HepG2 (cell line): ENCODE measurements around the gene JAM2. TPM values are rescaled to one million over a fixed set of nuclear protein-coding genes. Genes with fewer than 3 reads are reported as not detected.

ENCODE experiments used
- ATAC-seq: fragments of 200-7000 bp; cut with Tn5 transposase; 3 replicates; pipeline ENCODE4 v1.9.1; 2020; ENCODE audit warnings: mild to moderate bottlenecking, moderate library complexity
- BruUV-seq: library from RNA; stranded (reverse); fragments of 400-500 nt; replicated peaks from 2 replicates; lab custom pipeline; 2021; lab: Mats Ljungman, UMichigan
- CTCF ChIA-PET: fragments of 300-600 bp; formaldehyde crosslinking; extraction: SDS; loops from one replicate; lab custom pipeline; 2021; ENCODE audit warnings: low total read pairs, inconsistent platforms, low intra/inter-chr PET ratio; lab: Yijun Ruan, JAX
- POLR2A ChIA-PET: fragments of 350-600 bp; sonication (Branson Sonifier 250); formaldehyde crosslinking; loops from one replicate; lab custom pipeline; 2020; ENCODE audit warnings: antibody characterized with exemption, inconsistent platforms; lab: Yijun Ruan, JAX
- DNase-seq: peaks from one replicate; pipeline ENCODE4 v3.0.0-alpha.2; 2015; ENCODE audit warnings: low spot score
- FAIRE-seq: peaks from 3 replicates; lab custom pipeline; 2011; peaks lifted over from hg19 to GRCh38; lab: Jason Lieb, UNC
- H2AFZ ChIP-seq: one replicate; pipeline ENCODE4 v1.6.1; 2011; ENCODE audit warnings: low read length, inconsistent platforms
- H3K27ac ChIP-seq: fragments of 300-600 bp; 3 replicates; pipeline ENCODE4 v1.8.0; 2011; ENCODE audit warnings: mixed run types, mild to moderate bottlenecking, mixed read lengths, low read length, inconsistent platforms; ENCODE audit not compliant: insufficient read depth; ENCODE audit errors: extremely low read length
- H3K27me3 ChIP-seq, 2 experiments: fragments of 200-600 bp in 1 of 2; 2 replicates in 1 of 2; 3 replicates in 1 of 2; pipeline versions ENCODE4 v1.6.0 to v1.8.0; 2011; ENCODE audit warnings: low read length in 2 of 2, mild to moderate bottlenecking in 2 of 2, moderate library complexity in 2 of 2, inconsistent platforms in 1 of 2; ENCODE audit not compliant: insufficient read depth in 2 of 2, control insufficient read depth in 1 of 2
- H3K36me3 ChIP-seq, 2 experiments: fragments of 200-600 bp in 1 of 2; replicated peaks in 1 of 2; 2 replicates in 1 of 2; 3 replicates in 1 of 2; pipeline versions ENCODE4 v1.5.1 to v1.8.0; 2011; ENCODE audit warnings: low read length in 2 of 2, inconsistent platforms in 1 of 2; ENCODE audit not compliant: insufficient read depth in 2 of 2, control insufficient read depth in 1 of 2
- H3K4me1 ChIP-seq: 2 replicates; pipeline ENCODE4 v1.5.1; 2012; ENCODE audit warnings: low read length, inconsistent platforms; ENCODE audit not compliant: insufficient read depth
- H3K4me2 ChIP-seq: 2 replicates; pipeline ENCODE4 v1.6.0; 2011; ENCODE audit warnings: low read depth, low read length, inconsistent platforms
- H3K4me3 ChIP-seq, 3 experiments: fragments of 200-600 bp in 1 of 3; sonication (generic), shearing (Covaris generic) in 1 of 3; replicated peaks in 1 of 3; 2 replicates each; pipeline ENCODE4 v1.5.1; 2011 to 2016; ENCODE audit warnings: low read length in 3 of 3, inconsistent platforms in 2 of 3, low read depth in 2 of 3, mild to moderate bottlenecking in 2 of 3, control low read depth in 1 of 3, mixed read lengths in 1 of 3; ENCODE audit not compliant: insufficient read depth in 1 of 3
- H3K79me2 ChIP-seq: one replicate; pipeline ENCODE4 v1.6.1; 2011; ENCODE audit warnings: low read length, inconsistent platforms; ENCODE audit not compliant: insufficient read depth
- H3K9ac ChIP-seq: 2 replicates; pipeline ENCODE4 v1.6.0; 2011; ENCODE audit warnings: mild to moderate bottlenecking, low read depth, low read length, inconsistent platforms; ENCODE audit not compliant: insufficient read depth
- H3K9me3 ChIP-seq: 2 replicates; pipeline ENCODE4 v1.5.1; 2012; ENCODE audit warnings: mild to moderate bottlenecking, low read length
- H4K20me1 ChIP-seq: 2 replicates; pipeline ENCODE4 v1.6.0; 2011; ENCODE audit warnings: inconsistent platforms, mild to moderate bottlenecking, low read length, moderate library complexity; ENCODE audit not compliant: insufficient read depth
- GTF3A ChIP-seq: sonication (generic); formaldehyde crosslinking; conservative IDR thresholded peaks from 2 replicates; pipeline ENCODE4 v1.4.0; 2020; ENCODE audit warnings: mild to moderate bottlenecking, missing genetic modification reagents
- NFKB2 ChIP-seq: sonication (generic); formaldehyde crosslinking; IDR thresholded peaks from 2 replicates; pipeline ENCODE4 v1.4.0; 2020; ENCODE audit warnings: missing genetic modification reagents, borderline replicate concordance
- PRDM15 ChIP-seq: sonication (generic); formaldehyde crosslinking; IDR thresholded peaks from 2 replicates; pipeline ENCODE4 v1.4.0; 2020; ENCODE audit warnings: missing genetic modification reagents
- THYN1 ChIP-seq: sonication (generic); formaldehyde crosslinking; IDR thresholded peaks from 2 replicates; pipeline ENCODE4 v1.8.1; 2023; ENCODE audit warnings: low read depth, mild to moderate bottlenecking, moderate library complexity, missing genetic modification reagents, borderline replicate concordance
- WGBS: methylation state at CpG from one replicate; pipeline ENCODE4 v1.1.6; 2017; ENCODE audit warnings: low lambda C conversion rate; 5-methylcytosine and 5-hydroxymethylcytosine counted together
- in situ Hi-C: cut with HindIII; loops from 2 replicates; pipeline ENCODE4 v1.10.0; 2017; ENCODE audit warnings: low pct_unique_long_range_greater_than_20kb; ENCODE audit not compliant: extremely low pct_ligation_motif_present
- intact Hi-C: fragments of 100-400 bp; cut with micrococcal nuclease; formaldehyde crosslinking; loops from one replicate; pipeline ENCODE4 v1.10.0; 2022; ENCODE audit not compliant: unreplicated experiment
- polyA plus RNA-seq, 8 experiments: library from polyadenylated mRNA; depleted of rRNA in 3 of 8; stranded (reverse) in 7 of 8; unstranded in 1 of 8; fragments of >200 nt; fragmentation: Illumina TruSeq in 4 of 8; extraction: Trizol in 4 of 8; gene quantifications; 2 replicates each; pipeline versions ENCODE4 v1.2.1 to v1.2.3, GENCODE V29; 2011 to 2016; ENCODE audit warnings: low read depth in 4 of 8, missing spikeins in 1 of 8, mixed read lengths in 1 of 8; ENCODE audit not compliant: insufficient read depth in 1 of 8
- total RNA-seq, 5 experiments: library from RNA; depleted of rRNA; stranded (reverse); fragments of >200 nt; fragmentation: Illumina TruSeq; extraction: Trizol; gene quantifications; 2 replicates each; pipeline ENCODE4 v1.2.3, GENCODE V29; 2016; ENCODE audit warnings: low read depth in 1 of 5

JAM2 gene
- total and polyA plus RNA-seq, 2 of the 13 experiments (the other 11 are each of a cell fraction or from before 2014, with no cell fraction given): 0.07 TPM; not detected in 1

GRCh38 chr21:25744854-25745253 lies 105.8 kb downstream of the JAM2 start:
- WGBS: 100% methylated on average over 2 of the region's 2 CpGs

More at GRCh38 chr21:25744854-25745253, 105.8 kb downstream of the JAM2 start:
- no peak overlapping the region for H3K9ac ChIP-seq
- intact Hi-C loops (no loop called here), in situ Hi-C loops (no loop called here)
- H3K4me1 ChIP-seq: no peaks in the 10 kb centered on the region
- no peaks in the 10 kb centered on the region for H3K27me3 ChIP-seq
- BruUV-seq: no TSS peak
- TF ChIP-seq NFKB2 (CRISPR knock-in tag) (no peak), GTF3A (CRISPR knock-in tag) (no peak), PRDM15 (CRISPR knock-in tag) (no peak), THYN1 (CRISPR knock-in tag) (no peak)
- ChIA-PET CTCF (no interaction called here), POLR2A (no interaction called here)
- H3K27ac ChIP-seq: no peak overlapping the region
- no peaks in the 10 kb centered on the region for H4K20me1 ChIP-seq
- DNase-seq (no peak), FAIRE-seq (no peak), ATAC-seq (no peak)
- H3K79me2 ChIP-seq: peaks cover 6% of the 10 kb centered on the region
- no peak overlapping the region for H3K4me2 ChIP-seq
- peaks cover 0 to 22% of the 10 kb centered on the region in 2 experiments; a peak in 4 of 5 replicates for H3K36me3 ChIP-seq
- H2AFZ ChIP-seq: no peak overlapping the region
- H3K4me3 ChIP-seq: no peak overlapping the region
- no peaks in the 10 kb centered on the region for H3K9me3 ChIP-seq
